Measurements from ENCODE around the gene PPP1R1C. TPM values are rescaled to one million over a fixed set of nuclear protein-coding genes. Genes with fewer than 3 reads are reported as not detected.

PPP1R1C gene
- total RNA-seq, 6 experiments from 2014 or later: 0.31 to 0.48 (median 0.39) TPM; not detected in 2

DNA sequence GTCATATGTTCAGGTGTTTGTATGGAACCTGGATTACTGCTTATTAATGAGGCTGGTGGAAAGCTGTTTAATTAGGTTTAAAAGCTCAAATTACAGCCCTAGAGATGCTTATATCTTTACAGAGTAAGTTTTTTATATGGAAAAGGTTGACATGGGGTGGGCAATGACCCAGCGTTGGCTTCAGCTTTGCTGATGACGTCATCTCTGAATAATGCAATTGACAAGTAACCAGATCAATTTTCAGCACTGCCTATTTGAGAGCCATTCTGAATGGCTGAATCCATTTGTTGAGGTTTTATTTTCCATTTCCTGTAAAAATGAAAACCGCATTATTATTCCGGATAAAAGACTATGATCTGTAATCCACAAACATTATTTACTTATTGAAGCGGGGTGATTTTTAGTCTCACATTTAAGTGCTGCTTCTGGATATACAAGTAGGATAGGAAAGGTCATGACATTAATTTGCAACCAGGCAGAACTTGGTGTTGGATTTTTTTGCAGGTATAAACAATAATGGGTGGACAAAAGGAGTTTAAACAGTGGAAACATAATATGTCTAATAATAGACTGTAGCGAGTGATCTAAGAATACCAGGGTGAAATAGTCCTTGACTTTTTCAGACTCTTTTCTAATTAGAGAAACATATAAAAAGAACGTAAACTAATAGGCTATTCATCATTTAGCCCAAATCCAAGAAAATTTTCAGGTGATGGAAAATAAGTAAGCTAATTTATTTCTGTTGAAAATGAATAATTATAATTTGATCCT is 2.7 kb downstream of the PPP1R1C start:
- TF ChIP-seq, protein P1, sequence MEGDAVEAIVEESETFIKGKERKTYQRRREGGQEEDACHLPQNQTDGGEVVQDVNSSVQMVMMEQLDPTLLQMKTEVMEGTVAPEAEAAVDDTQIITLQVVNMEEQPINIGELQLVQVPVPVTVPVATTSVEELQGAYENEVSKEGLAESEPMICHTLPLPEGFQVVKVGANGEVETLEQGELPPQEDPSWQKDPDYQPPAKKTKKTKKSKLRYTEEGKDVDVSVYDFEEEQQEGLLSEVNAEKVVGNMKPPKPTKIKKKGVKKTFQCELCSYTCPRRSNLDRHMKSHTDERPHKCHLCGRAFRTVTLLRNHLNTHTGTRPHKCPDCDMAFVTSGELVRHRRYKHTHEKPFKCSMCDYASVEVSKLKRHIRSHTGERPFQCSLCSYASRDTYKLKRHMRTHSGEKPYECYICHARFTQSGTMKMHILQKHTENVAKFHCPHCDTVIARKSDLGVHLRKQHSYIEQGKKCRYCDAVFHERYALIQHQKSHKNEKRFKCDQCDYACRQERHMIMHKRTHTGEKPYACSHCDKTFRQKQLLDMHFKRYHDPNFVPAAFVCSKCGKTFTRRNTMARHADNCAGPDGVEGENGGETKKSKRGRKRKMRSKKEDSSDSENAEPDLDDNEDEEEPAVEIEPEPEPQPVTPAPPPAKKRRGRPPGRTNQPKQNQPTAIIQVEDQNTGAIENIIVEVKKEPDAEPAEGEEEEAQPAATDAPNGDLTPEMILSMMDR (IDR thresholded peaks at IDR 0.05): no peak
- H3K27ac Mint-ChIP-seq: no peak overlapping the region
- no peaks in the 10 kb centered on the region for H3K27me3 Mint-ChIP-seq (ENCODE audit: insufficient read depth)
- no peak overlapping the region for H3K4me3 Mint-ChIP-seq
- H3K9me3 Mint-ChIP-seq: no peaks in the 10 kb centered on the region
- no peaks in the 10 kb centered on the region for H3K36me3 Mint-ChIP-seq (ENCODE audit: low read depth)
- peaks cover 34% of the 10 kb centered on the region for H3K4me1 Mint-ChIP-seq (ENCODE audit: low read depth)
- DNase-seq: no peak

DNA sequence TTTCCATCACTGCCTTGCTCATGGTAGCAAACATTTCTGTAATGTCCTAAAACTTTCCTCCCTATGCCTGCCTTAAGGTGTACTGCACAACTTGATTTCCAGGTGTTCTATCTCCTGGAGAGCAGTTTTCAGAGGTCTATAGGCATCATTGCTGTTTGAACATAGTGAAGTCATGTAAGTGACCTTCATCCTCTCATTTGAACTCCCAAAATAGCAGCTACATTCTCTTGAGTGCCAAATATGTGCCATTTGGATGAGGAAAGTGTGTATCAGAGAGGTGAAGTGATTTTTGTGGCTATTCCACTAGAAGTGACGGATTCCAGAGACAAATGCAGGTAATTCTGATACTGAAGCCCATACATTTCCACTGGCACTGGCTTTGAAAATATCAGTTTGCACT is 3.4 kb downstream of the PPP1R1C start:
- Mint-ChIP-seq H3K9me3 (no peaks in the 10 kb centered on the region), H3K4me3 (no peak overlapping the region), H3K36me3 (ENCODE audit: low read depth) (no peaks in the 10 kb centered on the region), H3K27me3 (ENCODE audit: insufficient read depth) (no peaks in the 10 kb centered on the region), H3K4me1 (ENCODE audit: low read depth) (peaks cover 34% of the 10 kb centered on the region), H3K27ac (no peak overlapping the region)
- TF ChIP-seq, protein P1 (IDR thresholded peaks at IDR 0.05): no peak
- no peak for DNase-seq

DNA sequence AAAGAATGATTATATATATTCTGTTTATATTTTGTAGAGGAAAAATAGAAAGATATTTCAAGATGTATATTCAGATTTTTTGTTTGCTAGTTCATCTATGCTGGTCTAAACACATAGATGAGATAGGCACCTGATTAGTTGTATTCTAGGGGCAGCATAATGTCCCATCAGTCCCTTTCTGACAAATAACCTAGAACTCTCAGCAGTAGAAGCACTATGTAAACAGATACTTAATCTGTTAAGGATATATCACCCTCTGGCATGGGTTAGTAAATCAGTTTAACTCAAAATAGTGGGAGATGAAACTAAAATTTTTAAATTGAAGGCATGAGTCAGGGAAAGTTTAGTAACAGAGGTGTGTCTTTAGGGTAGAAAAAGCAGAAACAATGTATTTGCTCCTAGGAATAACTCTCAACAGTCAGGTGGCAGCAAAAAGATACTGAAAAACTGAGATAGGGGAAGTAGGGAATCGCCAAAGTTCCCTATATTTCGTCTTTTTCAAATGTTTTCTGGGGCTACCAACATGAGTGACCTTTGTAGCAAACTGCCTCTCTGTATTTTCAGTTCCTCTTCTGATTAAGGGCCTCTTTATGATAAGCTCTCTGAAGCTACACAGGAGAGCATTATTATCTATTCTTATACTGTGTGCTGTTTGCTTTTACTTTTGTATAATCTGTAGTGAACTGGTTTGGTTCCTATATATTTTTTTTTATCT is 5.7 kb downstream of the PPP1R1C start:
- no peaks in the 10 kb centered on the region for H3K9me3 Mint-ChIP-seq
- H3K4me3 Mint-ChIP-seq: no peak overlapping the region
- H3K27me3 Mint-ChIP-seq (ENCODE audit: insufficient read depth): no peaks in the 10 kb centered on the region
- H3K36me3 Mint-ChIP-seq (ENCODE audit: low read depth): no peaks in the 10 kb centered on the region
- TF ChIP-seq, protein P1 (IDR thresholded peaks at IDR 0.05): no peak
- DNase-seq: no peak
- H3K27ac Mint-ChIP-seq: no peak overlapping the region
- H3K4me1 Mint-ChIP-seq (ENCODE audit: low read depth): peaks cover 21% of the 10 kb centered on the region; the same call in 1 of the 2 replicates

DNA sequence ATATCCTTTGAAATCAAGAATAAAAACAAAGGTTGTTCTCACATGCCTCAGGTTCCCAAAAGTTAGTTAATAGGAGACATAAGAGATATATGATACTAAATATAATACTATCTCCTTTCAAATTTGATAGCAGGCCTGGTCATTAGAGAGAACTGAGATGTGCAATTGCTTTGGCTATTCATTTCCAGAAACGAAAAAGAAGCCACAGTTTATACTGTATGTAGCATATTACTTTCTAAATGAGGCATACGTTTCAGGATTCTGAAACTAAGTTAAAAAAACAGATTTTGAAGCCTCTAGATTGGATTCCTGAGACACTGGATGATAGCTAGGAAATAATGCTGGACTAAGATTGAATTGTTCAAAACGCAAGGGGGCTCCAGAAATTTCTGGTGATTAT is 7.1 kb downstream of the PPP1R1C start:
- TF ChIP-seq, protein P1 (IDR thresholded peaks at IDR 0.05): no peak
- peak overlapping the region; percentile 45; the same call in 1 of the 2 replicates for H3K4me3 Mint-ChIP-seq
- H3K27ac Mint-ChIP-seq: no peak overlapping the region
- no peaks in the 10 kb centered on the region for H3K36me3 Mint-ChIP-seq (ENCODE audit: low read depth)
- peaks cover 23% of the 10 kb centered on the region; the same call in 1 of the 2 replicates for H3K4me1 Mint-ChIP-seq (ENCODE audit: low read depth)
- H3K9me3 Mint-ChIP-seq: no peaks in the 10 kb centered on the region
- no peaks in the 10 kb centered on the region for H3K27me3 Mint-ChIP-seq (ENCODE audit: insufficient read depth)
- no peak for DNase-seq

DNA sequence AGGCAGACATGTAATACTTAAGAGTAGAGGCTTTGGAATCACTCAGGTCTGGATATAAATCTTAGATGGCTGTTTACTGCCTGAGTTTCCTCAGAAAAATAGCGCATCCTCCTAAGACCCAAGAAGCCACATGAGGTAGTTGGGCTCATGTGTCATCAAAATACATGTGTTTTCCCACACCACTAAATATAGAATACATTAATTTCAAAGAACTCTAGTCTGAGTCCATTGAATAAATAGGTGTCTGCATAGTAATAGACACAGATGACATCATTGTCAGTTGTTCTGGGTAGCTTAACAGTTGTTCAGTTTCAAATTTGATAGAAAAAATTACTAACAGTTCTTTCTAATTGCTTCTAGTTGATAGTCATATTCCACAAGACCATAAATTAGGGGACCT is 9.6 kb downstream of the PPP1R1C start:
- no peaks in the 10 kb centered on the region for H3K9me3 Mint-ChIP-seq
- H3K4me1 Mint-ChIP-seq (ENCODE audit: low read depth): peaks cover 30% of the 10 kb centered on the region; the same call in 1 of the 2 replicates
- no peaks in the 10 kb centered on the region for H3K27me3 Mint-ChIP-seq (ENCODE audit: insufficient read depth)
- DNase-seq: no peak
- TF ChIP-seq, protein P1 (IDR thresholded peaks at IDR 0.05): no peak
- no peaks in the 10 kb centered on the region for H3K36me3 Mint-ChIP-seq (ENCODE audit: low read depth)
- H3K27ac Mint-ChIP-seq: no peak overlapping the region
- no peak overlapping the region for H3K4me3 Mint-ChIP-seq
